ENCODE data around the gene KIAA1958. TPM values are rescaled to one million over a fixed set of nuclear protein-coding genes. Genes with fewer than 3 reads are reported as not detected.

KIAA1958 gene
- total and polyA plus RNA-seq, 10 donors, result 0.39 to 11.9 (median 6.3) TPM

DNA sequence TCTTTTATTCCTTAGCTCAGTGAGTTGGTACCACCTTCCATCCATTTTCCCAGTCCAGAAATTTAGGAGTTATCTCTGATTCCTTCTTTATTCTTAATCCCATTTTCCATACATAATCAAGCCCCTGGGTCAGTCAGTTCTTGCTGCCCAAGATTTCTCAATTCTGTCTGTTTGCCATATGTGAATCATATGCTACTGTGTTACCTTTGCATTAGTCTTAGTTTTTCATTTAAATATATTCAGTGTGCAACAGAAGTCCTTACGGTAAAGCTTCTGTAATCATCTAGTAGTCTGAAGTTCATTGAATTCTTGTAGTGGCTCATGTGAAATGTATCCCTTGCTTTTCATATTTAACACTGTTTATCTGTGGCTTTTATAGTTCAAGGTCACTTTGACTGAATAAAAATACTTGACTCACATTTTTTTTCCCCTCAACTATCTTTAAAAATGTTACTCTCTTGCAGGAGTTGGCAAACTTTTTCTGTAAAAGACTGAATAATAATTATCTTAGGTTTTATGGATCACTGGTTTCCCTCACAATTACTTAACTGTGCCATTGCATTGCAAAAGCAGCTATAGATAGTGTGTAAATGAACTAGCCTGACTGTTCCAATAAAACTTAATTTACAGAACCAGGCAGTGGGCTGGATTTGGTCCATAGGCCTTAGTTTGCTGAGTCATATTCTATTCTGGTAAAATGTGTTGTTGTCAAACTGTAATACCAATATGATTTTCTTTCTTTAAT is 6.9 kb downstream of the KIAA1958 start:
- Histone ChIP-seq H3K27ac (no peak overlapping the region), H3K27me3 (replicated peaks in 1 of 7) (no peaks in the 10 kb centered on the region), H3K36me3 (peaks cover 0 to 22% (median 4%) of the 10 kb centered on the region in 6 donors), H3K9me3 (peaks cover 6 to 33% (median 28%) of the 10 kb centered on the region in 8 donors), H3K4me3 (no peak overlapping the region), H3K4me1 (peaks cover 0 to 18% (median under 1%) of the 10 kb centered on the region in 6 donors)
- intact Hi-C loops (cut with DNase I; ENCODE audit: low total_unique reads), result no loop called here
- WGBS, 5 donors, result 90 to 100% (median 94%) methylated on average over 1 of the region's 1 CpG
- TF ChIP-seq, protein P1, sequence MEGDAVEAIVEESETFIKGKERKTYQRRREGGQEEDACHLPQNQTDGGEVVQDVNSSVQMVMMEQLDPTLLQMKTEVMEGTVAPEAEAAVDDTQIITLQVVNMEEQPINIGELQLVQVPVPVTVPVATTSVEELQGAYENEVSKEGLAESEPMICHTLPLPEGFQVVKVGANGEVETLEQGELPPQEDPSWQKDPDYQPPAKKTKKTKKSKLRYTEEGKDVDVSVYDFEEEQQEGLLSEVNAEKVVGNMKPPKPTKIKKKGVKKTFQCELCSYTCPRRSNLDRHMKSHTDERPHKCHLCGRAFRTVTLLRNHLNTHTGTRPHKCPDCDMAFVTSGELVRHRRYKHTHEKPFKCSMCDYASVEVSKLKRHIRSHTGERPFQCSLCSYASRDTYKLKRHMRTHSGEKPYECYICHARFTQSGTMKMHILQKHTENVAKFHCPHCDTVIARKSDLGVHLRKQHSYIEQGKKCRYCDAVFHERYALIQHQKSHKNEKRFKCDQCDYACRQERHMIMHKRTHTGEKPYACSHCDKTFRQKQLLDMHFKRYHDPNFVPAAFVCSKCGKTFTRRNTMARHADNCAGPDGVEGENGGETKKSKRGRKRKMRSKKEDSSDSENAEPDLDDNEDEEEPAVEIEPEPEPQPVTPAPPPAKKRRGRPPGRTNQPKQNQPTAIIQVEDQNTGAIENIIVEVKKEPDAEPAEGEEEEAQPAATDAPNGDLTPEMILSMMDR (IDR thresholded peaks at IDR 0.05 in 8 of 11, conservative IDR thresholded peaks at IDR 0.05 in 3 of 11), result no peak
- TF ChIP-seq POLR2AphosphoS5 (IDR thresholded peaks at IDR 0.05) (no peak), POLR2A (IDR thresholded peaks at IDR 0.05) (no peak)
- no peak for DNase-seq

DNA sequence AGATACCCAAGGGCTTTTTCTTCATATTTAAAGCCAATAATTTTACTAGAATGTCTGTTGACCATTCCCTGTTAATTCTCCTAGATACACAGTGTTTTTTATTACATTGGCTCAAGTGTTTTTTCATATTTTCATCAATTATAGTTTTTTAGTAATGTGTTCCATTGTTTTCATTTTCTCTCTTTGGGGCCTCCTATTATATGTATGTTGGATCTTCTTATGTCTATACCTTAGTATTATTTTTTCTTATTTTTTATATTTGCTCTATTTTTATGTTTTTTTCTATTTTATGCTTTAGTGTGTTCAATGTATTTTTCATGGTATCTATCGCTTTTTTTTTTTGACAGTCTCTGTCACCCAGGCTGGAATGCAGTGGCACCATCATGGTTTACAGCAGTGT is 7.5 kb downstream of the KIAA1958 start:
- Histone ChIP-seq H3K4me1 (peaks cover 0 to 18% (median 0%) of the 10 kb centered on the region in 6 donors), H3K27ac (no peak overlapping the region), H3K9me3 (peaks cover 6 to 33% (median 28%) of the 10 kb centered on the region in 8 donors), H3K27me3 (replicated peaks in 1 of 7) (no peaks in the 10 kb centered on the region), H3K36me3 (peaks cover 0 to 22% (median 4%) of the 10 kb centered on the region in 6 donors), H3K4me3 (no peak overlapping the region)
- no peak for DNase-seq
- TF ChIP-seq, protein P1 (IDR thresholded peaks at IDR 0.05 in 8 of 11, conservative IDR thresholded peaks at IDR 0.05 in 3 of 11), result no peak
- TF ChIP-seq POLR2AphosphoS5 (IDR thresholded peaks at IDR 0.05), result no peak
- TF ChIP-seq POLR2A (IDR thresholded peaks at IDR 0.05), result no peak
- WGBS, 5 donors, result 95 to 100% (median 100%) methylated on average over 1 of the region's 1 CpG
- intact Hi-C loops (cut with DNase I; ENCODE audit: low total_unique reads), result no loop called here

DNA sequence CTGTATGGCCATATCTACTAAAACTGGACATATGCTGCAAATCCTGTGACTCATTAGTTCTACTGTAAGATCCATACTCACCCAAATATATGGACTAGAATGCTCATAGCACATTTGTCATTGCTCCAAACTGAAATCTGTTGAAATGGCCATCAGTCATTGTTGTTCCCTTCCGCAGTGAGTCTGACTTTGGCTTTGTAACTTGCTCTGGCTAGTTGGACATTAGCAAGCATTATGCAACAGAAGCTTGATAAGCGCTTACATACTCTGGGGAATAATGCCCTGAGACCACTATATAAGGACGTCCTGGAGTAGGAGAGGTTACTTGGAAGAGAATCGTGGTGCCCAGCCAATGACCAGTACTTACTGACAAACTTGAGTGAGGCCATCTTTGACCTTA is 9.0 kb downstream of the KIAA1958 start:
- 53 to 94% (median 81%) methylated on average over 4 of the region's 4 CpGs for WGBS, 5 donors
- H3K27ac ChIP-seq, result peak overlapping the region in 4 of 8 donors; percentile 41 to 67 (median 54)
- DNase-seq, result no peak
- intact Hi-C loops (cut with DNase I; ENCODE audit: low total_unique reads), result no loop called here
- TF ChIP-seq, protein P1 (IDR thresholded peaks at IDR 0.05 in 8 of 11, conservative IDR thresholded peaks at IDR 0.05 in 3 of 11), result no peak
- TF ChIP-seq POLR2AphosphoS5 (IDR thresholded peaks at IDR 0.05) (no peak), POLR2A (IDR thresholded peaks at IDR 0.05) (no peak)
- H3K9me3 ChIP-seq, result peaks cover 6 to 33% (median 28%) of the 10 kb centered on the region in 8 donors
- H3K4me1 ChIP-seq, result peaks cover 0 to 18% (median 0%) of the 10 kb centered on the region in 6 donors
- no peak overlapping the region for H3K4me3 ChIP-seq
- peaks cover 0 to 22% (median 4%) of the 10 kb centered on the region in 6 donors for H3K36me3 ChIP-seq
- H3K27me3 ChIP-seq (replicated peaks in 1 of 7), result no peaks in the 10 kb centered on the region

DNA sequence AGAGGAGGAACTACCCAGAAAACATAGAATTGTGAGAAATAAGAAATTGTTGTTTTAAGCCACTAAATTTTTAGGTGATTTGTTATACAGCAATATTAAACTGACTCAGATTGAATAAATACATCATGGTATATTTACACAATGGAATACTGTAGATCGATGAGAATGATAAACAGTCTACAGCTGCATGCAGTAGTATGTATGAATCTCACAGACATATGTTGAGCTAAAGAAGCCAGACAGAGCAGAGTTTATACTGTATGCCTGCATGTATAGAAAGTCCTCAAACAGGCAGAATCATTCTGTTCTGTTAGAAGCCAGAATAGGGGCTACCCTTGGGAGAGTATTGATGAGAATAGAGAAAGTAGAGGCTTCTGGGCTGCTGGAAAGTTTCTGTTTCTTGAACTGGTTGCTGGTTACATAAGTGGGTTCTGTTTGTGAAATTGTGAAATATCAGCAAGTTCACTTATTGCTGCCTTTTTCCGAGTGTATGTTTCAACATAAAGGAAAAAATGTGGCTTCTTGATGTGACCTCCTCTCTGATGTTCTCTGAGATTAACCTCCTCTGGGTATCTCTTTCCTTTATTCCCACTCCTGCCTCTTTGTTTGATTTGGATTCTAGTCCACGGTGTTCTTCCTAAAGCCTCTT is 9.6 kb downstream of the KIAA1958 start:
- H3K27me3 ChIP-seq (replicated peaks in 1 of 7), result no peaks in the 10 kb centered on the region
- peaks cover 0 to 18% (median 0%) of the 10 kb centered on the region in 6 donors for H3K4me1 ChIP-seq
- H3K4me3 ChIP-seq, result no peak overlapping the region
- H3K27ac ChIP-seq, result peak overlapping the region in 6 of 8 donors; percentile 0 to 67 (median 46)
- TF ChIP-seq POLR2A (IDR thresholded peaks at IDR 0.05), result no peak
- no peak for TF ChIP-seq POLR2AphosphoS5 (IDR thresholded peaks at IDR 0.05)
- TF ChIP-seq, protein P1 (IDR thresholded peaks at IDR 0.05 in 8 of 11, conservative IDR thresholded peaks at IDR 0.05 in 3 of 11), result no peak
- WGBS, 5 donors, result 51 to 79% (median 66%) methylated on average over 3 of the region's 3 CpGs
- DNase-seq, result no peak
- peaks cover 6 to 33% (median 28%) of the 10 kb centered on the region in 8 donors for H3K9me3 ChIP-seq
- H3K36me3 ChIP-seq, result peaks cover 0 to 22% (median 4%) of the 10 kb centered on the region in 6 donors
- intact Hi-C loops (cut with DNase I; ENCODE audit: low total_unique reads), result no loop called here
